ENCODE data around the gene GRM4. TPM values are rescaled to one million over a fixed set of nuclear protein-coding genes. Genes with fewer than 3 reads are reported as not detected.

The GRM4 gene
- total and polyA plus RNA-seq, 2 donors from 2014 or later, result not detected

DNA sequence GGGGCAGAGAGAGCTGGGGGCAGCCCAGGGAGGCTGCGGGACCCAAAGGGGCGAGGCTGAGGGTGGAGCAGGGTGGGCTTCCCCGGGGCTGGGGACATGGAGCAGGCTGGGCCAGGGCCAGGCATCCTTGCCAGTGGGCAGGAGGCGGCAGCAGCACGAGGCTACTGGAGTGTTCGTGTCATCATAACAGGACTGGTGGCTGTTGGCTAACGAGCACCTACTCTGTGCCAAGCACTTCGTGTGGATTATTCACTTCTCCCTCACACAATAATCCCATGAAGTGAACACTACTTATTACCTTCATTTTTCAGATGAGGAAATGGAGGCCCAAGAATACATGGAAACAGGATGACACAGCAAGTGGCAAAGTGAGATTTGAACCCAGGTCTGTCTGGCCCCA lies 41.7 kb downstream of the GRM4 start:
- Histone ChIP-seq H3K4me1 (ENCODE audit: control insufficient read depth in 2 of 3, insufficient read depth in 2 of 3, low read depth in 1 of 3, low read length in 3 of 3) (no peaks in the 10 kb centered on the region), H3K27me3 (ENCODE audit: control insufficient read depth, insufficient read depth, low read length) (no peaks in the 10 kb centered on the region), H3K9ac (ENCODE audit: low read length in 3 of 3) (no peak overlapping the region), H3K9me3 (ENCODE audit: control insufficient read depth in 2 of 3, insufficient read depth in 1 of 3, low read length in 3 of 3) (no peaks in the 10 kb centered on the region), H3K27ac (ENCODE audit: low read depth in 2 of 2, low read length in 2 of 2) (no peak overlapping the region), H3K4me3 (ENCODE audit: low read length in 3 of 3) (no peak overlapping the region), H3K36me3 (ENCODE audit: control insufficient read depth in 2 of 3, insufficient read depth in 3 of 3, low read length in 3 of 3) (no peaks in the 10 kb centered on the region)
- TF ChIP-seq, protein P1, sequence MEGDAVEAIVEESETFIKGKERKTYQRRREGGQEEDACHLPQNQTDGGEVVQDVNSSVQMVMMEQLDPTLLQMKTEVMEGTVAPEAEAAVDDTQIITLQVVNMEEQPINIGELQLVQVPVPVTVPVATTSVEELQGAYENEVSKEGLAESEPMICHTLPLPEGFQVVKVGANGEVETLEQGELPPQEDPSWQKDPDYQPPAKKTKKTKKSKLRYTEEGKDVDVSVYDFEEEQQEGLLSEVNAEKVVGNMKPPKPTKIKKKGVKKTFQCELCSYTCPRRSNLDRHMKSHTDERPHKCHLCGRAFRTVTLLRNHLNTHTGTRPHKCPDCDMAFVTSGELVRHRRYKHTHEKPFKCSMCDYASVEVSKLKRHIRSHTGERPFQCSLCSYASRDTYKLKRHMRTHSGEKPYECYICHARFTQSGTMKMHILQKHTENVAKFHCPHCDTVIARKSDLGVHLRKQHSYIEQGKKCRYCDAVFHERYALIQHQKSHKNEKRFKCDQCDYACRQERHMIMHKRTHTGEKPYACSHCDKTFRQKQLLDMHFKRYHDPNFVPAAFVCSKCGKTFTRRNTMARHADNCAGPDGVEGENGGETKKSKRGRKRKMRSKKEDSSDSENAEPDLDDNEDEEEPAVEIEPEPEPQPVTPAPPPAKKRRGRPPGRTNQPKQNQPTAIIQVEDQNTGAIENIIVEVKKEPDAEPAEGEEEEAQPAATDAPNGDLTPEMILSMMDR (IDR thresholded peaks at IDR 0.05; ENCODE audit: borderline replicate concordance, extremely low read depth, insufficient read depth), result no peak
- intact Hi-C loops (cut with DNase I), result no loop called here
- no peak for DNase-seq
- no peak for FAIRE-seq

DNA sequence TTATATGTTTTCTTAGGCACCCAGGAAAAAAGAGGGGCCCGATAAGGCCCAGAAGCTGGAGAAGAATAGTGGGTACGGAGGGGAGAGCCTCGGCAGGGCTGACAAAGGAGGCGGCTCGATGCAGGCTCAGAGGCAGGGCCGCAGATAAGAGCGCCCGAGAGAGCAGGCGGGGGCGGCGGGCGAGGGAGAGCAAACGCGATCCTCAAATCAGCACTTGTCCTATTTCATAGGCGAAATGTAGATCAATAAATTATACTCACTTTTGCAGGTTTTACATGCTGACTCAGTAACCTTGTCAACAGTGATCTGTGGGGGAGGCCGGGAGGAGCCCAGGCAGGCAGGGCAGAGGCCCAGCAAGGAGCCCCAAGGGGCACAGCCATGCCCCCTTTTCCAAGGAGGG lies 42.6 kb downstream of the GRM4 start:
- intact Hi-C loops (cut with DNase I), result no loop called here
- Histone ChIP-seq H3K9me3 (ENCODE audit: control insufficient read depth in 2 of 3, insufficient read depth in 1 of 3, low read length in 3 of 3) (no peaks in the 10 kb centered on the region), H3K27me3 (ENCODE audit: control insufficient read depth, insufficient read depth, low read length) (no peaks in the 10 kb centered on the region), H3K36me3 (ENCODE audit: control insufficient read depth in 2 of 3, insufficient read depth in 3 of 3, low read length in 3 of 3) (no peaks in the 10 kb centered on the region), H3K27ac (ENCODE audit: low read depth in 2 of 2, low read length in 2 of 2) (no peak overlapping the region), H3K9ac (ENCODE audit: low read length in 3 of 3) (no peak overlapping the region), H3K4me3 (ENCODE audit: low read length in 3 of 3) (no peak overlapping the region), H3K4me1 (ENCODE audit: control insufficient read depth in 2 of 3, insufficient read depth in 2 of 3, low read depth in 1 of 3, low read length in 3 of 3) (no peaks in the 10 kb centered on the region)
- TF ChIP-seq, protein P1 (IDR thresholded peaks at IDR 0.05; ENCODE audit: borderline replicate concordance, extremely low read depth, insufficient read depth), result no peak
- DNase-seq, result no peak
- no peak for FAIRE-seq

DNA sequence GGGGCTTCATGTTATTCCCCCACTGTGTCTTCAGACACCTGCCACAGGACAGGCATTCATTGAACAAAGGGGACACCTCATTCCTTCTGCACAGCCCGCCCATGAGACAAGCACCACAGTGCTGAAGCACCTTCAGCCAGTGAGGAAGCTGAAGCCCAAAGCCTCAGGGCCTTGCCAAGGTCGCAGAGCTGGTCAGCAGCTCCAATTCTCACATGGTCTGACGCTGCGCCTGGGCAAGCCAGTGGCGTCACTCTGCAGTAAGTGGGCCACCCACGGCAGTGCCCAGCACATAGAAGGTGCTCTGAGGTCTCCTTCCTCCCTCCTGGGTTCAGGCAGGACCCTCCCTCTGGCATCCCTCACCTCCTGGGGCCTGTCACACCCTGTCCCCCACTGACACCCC lies 43.2 kb downstream of the GRM4 start:
- Histone ChIP-seq H3K4me3 (ENCODE audit: low read length in 3 of 3) (no peak overlapping the region), H3K36me3 (ENCODE audit: control insufficient read depth in 2 of 3, insufficient read depth in 3 of 3, low read length in 3 of 3) (no peaks in the 10 kb centered on the region), H3K9ac (ENCODE audit: low read length in 3 of 3) (no peak overlapping the region), H3K27me3 (ENCODE audit: control insufficient read depth, insufficient read depth, low read length) (no peaks in the 10 kb centered on the region), H3K9me3 (ENCODE audit: control insufficient read depth in 2 of 3, insufficient read depth in 1 of 3, low read length in 3 of 3) (no peaks in the 10 kb centered on the region), H3K4me1 (ENCODE audit: control insufficient read depth in 2 of 3, insufficient read depth in 2 of 3, low read depth in 1 of 3, low read length in 3 of 3) (no peaks in the 10 kb centered on the region), H3K27ac (ENCODE audit: low read depth in 2 of 2, low read length in 2 of 2) (no peak overlapping the region)
- no peak for DNase-seq
- FAIRE-seq, result no peak
- intact Hi-C loops (cut with DNase I), result no loop called here
- TF ChIP-seq, protein P1 (IDR thresholded peaks at IDR 0.05; ENCODE audit: borderline replicate concordance, extremely low read depth, insufficient read depth), result no peak

- no peak overlapping the region for H3K9ac ChIP-seq (ENCODE audit: low read length in 3 of 3)
- no peak for FAIRE-seq
- no peaks in the 10 kb centered on the region for H3K36me3 ChIP-seq (ENCODE audit: control insufficient read depth in 2 of 3, insufficient read depth in 3 of 3, low read length in 3 of 3)
- no peak for DNase-seq
- TF ChIP-seq, protein P1 (IDR thresholded peaks at IDR 0.05; ENCODE audit: borderline replicate concordance, extremely low read depth, insufficient read depth), result no peak
- H3K27me3 ChIP-seq (ENCODE audit: control insufficient read depth, insufficient read depth, low read length), result no peaks in the 10 kb centered on the region
- no peaks in the 10 kb centered on the region for H3K9me3 ChIP-seq (ENCODE audit: control insufficient read depth in 2 of 3, insufficient read depth in 1 of 3, low read length in 3 of 3)
- H3K27ac ChIP-seq (ENCODE audit: low read depth in 2 of 2, low read length in 2 of 2), result no peak overlapping the region
- no peak overlapping the region for H3K4me3 ChIP-seq (ENCODE audit: low read length in 3 of 3)
- H3K4me1 ChIP-seq (ENCODE audit: control insufficient read depth in 2 of 3, insufficient read depth in 2 of 3, low read depth in 1 of 3, low read length in 3 of 3), result no peaks in the 10 kb centered on the region
- intact Hi-C loops (cut with DNase I), result no loop called here
Measured at GRCh38 chr6:34102099-34102656, 43.7 kb downstream of the GRM4 start.
